HEK293T (cell line): ENCODE measurements around the gene PPID.
"Not testable (repeated sequence)": the region's sequence is repeated elsewhere in the genome, so short reads cannot be mapped to it uniquely, and the experiment has no call there.

Experiments
- ARNT ChIP-seq: fragments of 450-650 bp; IDR thresholded peaks from 2 replicates; pipeline ENCODE4 v1.6.1; 2017; ENCODE audit warnings: mild to moderate bottlenecking
- BHLHE40 ChIP-seq: fragments of 450-650 bp; IDR thresholded peaks from 2 replicates; pipeline ENCODE4 v1.6.1; 2016; ENCODE audit warnings: mild to moderate bottlenecking, moderate library complexity, borderline replicate concordance
- FOXM1 ChIP-seq: fragments of 450-650 bp; IDR thresholded peaks from 2 replicates; pipeline ENCODE4 v1.6.1; 2017; ENCODE audit warnings: mild to moderate bottlenecking, borderline replicate concordance
- NFRKB ChIP-seq: fragments of 450-650 bp; IDR thresholded peaks from 2 replicates; pipeline ENCODE4 v1.6.1; 2016; ENCODE audit warnings: mild to moderate bottlenecking, moderate library complexity
- PKNOX1 ChIP-seq: fragments of 450-650 bp; IDR thresholded peaks from 2 replicates; pipeline ENCODE4 v1.6.1; 2016
- SP1 ChIP-seq: fragments of 450-650 bp; IDR thresholded peaks from 2 replicates; pipeline ENCODE4 v1.6.1; 2017
- SUZ12 ChIP-seq: fragments of 450-650 bp; IDR thresholded peaks from 2 replicates; pipeline ENCODE4 v1.6.1; 2016; ENCODE audit warnings: mild to moderate bottlenecking
- TARDBP ChIP-seq: fragments of 450-650 bp; IDR thresholded peaks from 2 replicates; pipeline ENCODE4 v1.6.1; 2016
- ZNF384 ChIP-seq: fragments of 450-650 bp; IDR thresholded peaks from 2 replicates; pipeline ENCODE4 v1.6.1; 2016

- TF ChIP-seq ZNF384, SP1, ARNT, FOXM1, BHLHE40, PKNOX1, SUZ12, TARDBP, NFRKB: not testable (repeated sequence)
These were observed 10.6 kb downstream of the PPID start for GRCh38 chr4:158712622-158713021.
